NCI-H2227 treated with DMSO at 0.1 percent for 48 hours (cell line): Measurements from ENCODE around the gene AKR1C1.
"Not testable (repeated sequence)": the region's sequence is repeated elsewhere in the genome, so short reads cannot be mapped to it uniquely, and the experiment has no call there.

Experiments
- DNase-seq: peaks from one replicate; lab custom pipeline; 2025; lab: John Stamatoyannopoulos, UW

AKR1C1 gene

GRCh38 chr10:4984223-4984622, 21.0 kb downstream of the AKR1C1 start:
- no peak for DNase-seq

GRCh38 chr10:4984971-4985594, 21.9 kb downstream of the AKR1C1 start:
- DNase-seq = no peak

- DNase-seq = not testable (repeated sequence)
Measured at GRCh38 chr10:4988000-4988641, 24.9 kb downstream of the AKR1C1 start.

- no peak for DNase-seq
Measured at GRCh38 chr10:4990217-4990616, 27.0 kb downstream of the AKR1C1 start.

- DNase-seq = not testable (repeated sequence)
Measured at GRCh38 chr10:4991463-4991862, 28.2 kb downstream of the AKR1C1 start.

GRCh38 chr10:4992564-4992963, 29.3 kb downstream of the AKR1C1 start:
- not testable (repeated sequence) for DNase-seq

GRCh38 chr10:4994260-4994659, 31.0 kb downstream of the AKR1C1 start:
- not testable (repeated sequence) for DNase-seq

GRCh38 chr10:4998671-4999070, 35.5 kb downstream of the AKR1C1 start:
- no peak for DNase-seq

- DNase-seq = no peak
Measured at GRCh38 chr10:5002013-5002727, 39.0 kb downstream of the AKR1C1 start.

- DNase-seq = not testable (repeated sequence)
Measured at GRCh38 chr10:5003127-5004029, 40.2 kb downstream of the AKR1C1 start, which contains the start of gene AKR1C2. AKR1C2 (minus strand) TSS chr10:5003857; CDS start chr10:5003835, 22 bp downstream.

- DNase-seq = not testable (repeated sequence)
Measured at GRCh38 chr10:5004030-5004385, 40.8 kb downstream of the AKR1C1 start.

- not testable (repeated sequence) for DNase-seq
Measured at GRCh38 chr10:5004501-5004900, 41.3 kb downstream of the AKR1C1 start.

- DNase-seq = not testable (repeated sequence)
Measured at GRCh38 chr10:5008857-5009548, 45.8 kb downstream of the AKR1C1 start.

- not testable (repeated sequence) for DNase-seq
Measured at GRCh38 chr10:5010043-5010442, 46.8 kb downstream of the AKR1C1 start.

- not testable (repeated sequence) for DNase-seq
Measured at GRCh38 chr10:5011392-5011791, 48.2 kb downstream of the AKR1C1 start.

- DNase-seq = no peak
Measured at GRCh38 chr10:5012595-5012994, 49.4 kb downstream of the AKR1C1 start.

GRCh38 chr10:5013385-5013784, 50.2 kb downstream of the AKR1C1 start:
- DNase-seq = no peak

GRCh38 chr10:5014200-5014910, 51.1 kb downstream of the AKR1C1 start:
- DNase-seq = not testable (repeated sequence)

- DNase-seq = no peak
Measured at GRCh38 chr10:5014936-5015335, 51.7 kb downstream of the AKR1C1 start.

- DNase-seq = no peak
Measured at GRCh38 chr10:5018134-5018533, 54.9 kb downstream of the AKR1C1 start.
